T-cell (primary cell): ENCODE data around the gene CCL15. TPM values are rescaled to one million over a fixed set of nuclear protein-coding genes. Genes with fewer than 3 reads are reported as not detected.
A peak's percentile ranks its signal among the peaks of the same experiment; 100 is the strongest.

Experiments used
- ATAC-seq, 4 experiments: fragments of 200-7000 bp in 3 of 4; fragments of 150-1000 bp in 1 of 4; cut with Tn5 transposase; replicated peaks in 1 of 4; 1 replicate in 3 of 4; 2 replicates in 1 of 4; pipeline ENCODE4 v1.10.0; 2021; ENCODE audit warnings: moderate library complexity in 3 of 4, mild to moderate bottlenecking in 2 of 4, moderate number of reproducible peaks in 1 of 4
- CTCF ChIA-PET, 2 donors: fragments of 300-600 bp; sonication (Branson Sonifier 250); formaldehyde crosslinking; loops; one replicate each; lab custom pipeline; 2022; ENCODE audit warnings: antibody characterized with exemption in 2 of 2; lab: Charles Lee
- POLR2A ChIA-PET, 2 donors: fragments of 300-600 bp; sonication (Branson Sonifier 250); formaldehyde crosslinking; loops; one replicate each; lab custom pipeline; 2022; ENCODE audit warnings: antibody characterized with exemption in 2 of 2; lab: Charles Lee
- DNase-seq, 35 experiments: peaks; one replicate each; pipeline versions ENCODE4 v3.0.0 to v3.0.0-alpha.2; 2013 to 2023
- H3K27ac ChIP-seq: one replicate; pipeline ENCODE4 v1.5.1; 2013; ENCODE audit warnings: low read length
- H3K27me3 ChIP-seq, 2 experiments: replicated peaks in 1 of 2; 1 replicate in 1 of 2; 2 replicates in 1 of 2; pipeline versions ENCODE4 v1.6.1 to v1.7.0; 2013; ENCODE audit warnings: low read length in 1 of 2, mixed read lengths in 1 of 2; ENCODE audit not compliant: control insufficient read depth in 2 of 2, insufficient read depth in 2 of 2; ENCODE audit errors: extremely low read depth in 1 of 2
- H3K36me3 ChIP-seq, 2 donors: 1 replicate in 1 of 2; 2 replicates in 1 of 2; pipeline versions ENCODE4 v1.6.1 to v1.7.0; 2013; ENCODE audit warnings: low read length in 1 of 2; ENCODE audit not compliant: control insufficient read depth in 2 of 2, insufficient read depth in 1 of 2; ENCODE audit errors: extremely low read depth in 1 of 2
- H3K4me1 ChIP-seq, 2 experiments: 1 replicate in 1 of 2; 2 replicates in 1 of 2; pipeline versions ENCODE4 v1.6.1 to v1.7.0; 2013; ENCODE audit warnings: low read length in 2 of 2, mixed read lengths in 1 of 2; ENCODE audit not compliant: insufficient read depth in 2 of 2, control insufficient read depth in 1 of 2; ENCODE audit errors: extremely low read depth in 1 of 2
- H3K4me3 ChIP-seq, 2 donors: 1 replicate in 1 of 2; 2 replicates in 1 of 2; pipeline versions ENCODE4 v1.5.1 to v1.7.0; 2013; ENCODE audit warnings: mild to moderate bottlenecking in 2 of 2, low read length in 1 of 2, moderate library complexity in 1 of 2; ENCODE audit not compliant: control insufficient read depth in 1 of 2; ENCODE audit errors: extremely low read depth in 1 of 2
- H3K9me3 ChIP-seq: 2 replicates; pipeline ENCODE4 v1.7.0; 2013
- H3K27ac Mint-ChIP-seq, 2 donors: one replicate each; pipeline ENCODE4 v1.8.0; 2020 to 2021; ENCODE audit warnings: mild to moderate bottlenecking in 2 of 2, mixed read lengths in 2 of 2
- H3K27me3 Mint-ChIP-seq, 2 donors: one replicate each; pipeline ENCODE4 v1.8.0; 2021 to 2022; ENCODE audit warnings: mixed read lengths in 2 of 2
- H3K36me3 Mint-ChIP-seq: one replicate; pipeline ENCODE4 v1.8.0; 2021; ENCODE audit warnings: mixed read lengths
- H3K4me1 Mint-ChIP-seq, 3 donors: one replicate each; pipeline ENCODE4 v1.8.0; 2020 to 2022; ENCODE audit warnings: mixed read lengths in 3 of 3, mild to moderate bottlenecking in 1 of 3
- H3K4me3 Mint-ChIP-seq, 3 donors: one replicate each; pipeline ENCODE4 v1.8.0; 2020 to 2022; ENCODE audit warnings: mild to moderate bottlenecking in 3 of 3, mixed read lengths in 3 of 3, moderate library complexity in 3 of 3
- H3K9me3 Mint-ChIP-seq, 3 donors: one replicate each; pipeline ENCODE4 v1.8.0; 2020 to 2022; ENCODE audit warnings: mixed read lengths in 3 of 3
- WGBS: methylation state at CpG from one replicate; pipeline ENCODE4 v1.1.5; 2013; ENCODE audit warnings: missing lambda C conversion rate; ENCODE audit not compliant: insufficient coverage; 5-methylcytosine and 5-hydroxymethylcytosine counted together
- total RNA-seq, 35 experiments: library from RNA in 6 of 35; stranded (reverse) in 6 of 35; fragments of 120-200 nt in 1 of 35; gene quantifications; one replicate each; pipeline versions ENCODE4 v1.2.1 to v1.2.4 and lab custom pipeline; 2013 to 2026

CCL15 gene
- total RNA-seq, 5 donors from 2014 or later (not counting 1 experiment from before 2014, with no cell fraction given), result not detected

DNA sequence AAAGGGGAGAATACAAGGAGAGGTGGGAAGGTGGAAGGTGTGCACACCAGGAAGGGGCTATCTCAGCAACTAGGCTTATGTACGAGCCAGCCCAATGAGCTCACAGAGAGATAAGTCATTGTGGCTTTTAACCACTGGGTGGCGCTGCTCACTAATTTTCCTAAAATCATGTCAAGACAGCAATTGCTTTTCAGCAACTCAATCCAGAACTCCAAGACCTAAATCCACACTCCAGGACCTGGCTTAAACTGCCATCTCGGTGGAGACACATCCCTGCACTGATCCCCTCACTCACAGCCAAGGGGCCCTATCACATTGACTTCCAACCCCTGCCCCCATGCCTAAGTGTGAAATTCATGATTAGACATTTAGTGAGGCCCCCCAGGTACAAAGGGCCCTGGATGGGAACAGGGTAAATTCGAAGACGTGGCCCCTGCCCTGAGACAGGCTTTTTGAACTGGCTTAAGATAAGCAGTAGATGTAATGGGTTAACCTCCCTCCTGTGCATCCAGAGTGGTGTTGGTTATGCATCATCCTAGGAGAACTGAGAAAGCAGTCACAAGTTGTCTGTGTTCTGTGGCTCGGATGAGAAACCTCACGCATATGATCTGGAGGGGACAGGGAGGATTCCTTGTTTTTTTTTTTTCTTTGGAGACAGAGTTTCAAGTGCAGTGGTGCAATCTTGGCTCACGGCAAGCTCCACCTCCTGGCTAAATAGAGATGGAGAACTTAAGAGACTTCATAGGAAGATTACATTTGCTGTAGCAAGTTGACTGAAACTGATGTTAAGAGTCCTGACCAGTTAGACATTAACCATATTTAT, 31.6 kb downstream of the CCL15 start:
- H3K9me3 Mint-ChIP-seq, result no peaks in the 10 kb centered on the region
- DNase-seq, result peak; percentile 20 to 83 (median 60)
- H3K4me3 ChIP-seq, result no peak overlapping the region
- CTCF ChIA-PET, result interaction anchor here (0.6 to 1.4 kb wide), 16 partner anchors 9 to 520 kb away, joined by 3 to 19 read pairs (median 3); no protein-coding TSS in a partner anchor
- no peaks in the 10 kb centered on the region for H3K27me3 ChIP-seq
- peaks cover 0 to 5% of the 10 kb centered on the region in 2 experiments for H3K4me1 ChIP-seq
- WGBS, result 14% methylated on average over 4 of the region's 8 CpGs
- POLR2A ChIA-PET, result interaction anchor here in 1 of 2 donors (0.6 kb wide), 1 partner anchor 1778 kb away, joined by 4 read pairs; no protein-coding TSS in a partner anchor
- no peaks in the 10 kb centered on the region for H3K27me3 Mint-ChIP-seq
- no peak overlapping the region for H3K27ac Mint-ChIP-seq
- peak in 3 of 4 experiments; percentile 28 to 64 (median 53) for ATAC-seq
- H3K4me3 Mint-ChIP-seq, result no peak overlapping the region
- no peaks in the 10 kb centered on the region for H3K36me3 ChIP-seq
- H3K27ac ChIP-seq, result no peak overlapping the region
- H3K36me3 Mint-ChIP-seq, result no peaks in the 10 kb centered on the region
- no peaks in the 10 kb centered on the region for H3K9me3 ChIP-seq
- peaks cover 0 to 4% (median 2%) of the 10 kb centered on the region in 3 donors for H3K4me1 Mint-ChIP-seq

DNA sequence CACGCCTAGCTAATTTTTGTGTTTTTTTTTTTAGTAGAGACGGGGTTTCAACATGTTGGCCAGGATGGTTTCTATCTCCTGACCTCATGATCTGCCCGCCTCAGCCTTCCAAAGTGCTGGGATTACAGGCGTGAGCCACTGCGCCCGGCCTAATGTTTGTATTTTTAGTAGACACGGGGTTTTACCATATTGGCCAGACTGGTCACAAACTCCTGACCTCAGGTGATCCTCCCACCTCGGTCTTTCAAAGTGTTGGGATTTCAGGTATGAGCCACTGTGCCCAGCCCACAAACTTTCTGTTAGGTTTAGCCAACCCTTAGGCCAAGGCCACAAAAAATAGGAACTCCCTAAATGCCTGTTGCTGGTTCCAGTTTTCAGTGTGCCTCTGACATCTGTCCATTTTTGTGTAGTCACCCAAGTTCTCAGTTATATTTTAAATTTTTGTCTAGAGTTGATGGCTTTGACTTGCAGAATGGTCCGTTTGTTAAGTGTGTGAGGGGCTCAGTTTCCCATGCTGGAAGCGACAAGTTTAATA, 32.8 kb downstream of the CCL15 start:
- H3K27ac ChIP-seq, result no peak overlapping the region
- Mint-ChIP-seq H3K4me1 (peaks cover 0 to 4% (median 2%) of the 10 kb centered on the region in 3 donors), H3K9me3 (no peaks in the 10 kb centered on the region), H3K27ac (no peak overlapping the region), H3K36me3 (no peaks in the 10 kb centered on the region), H3K27me3 (peaks cover 0 to under 1% of the 10 kb centered on the region in 2 donors), H3K4me3 (no peak overlapping the region)
- no peak for DNase-seq
- peaks cover 0 to 5% of the 10 kb centered on the region in 2 experiments for H3K4me1 ChIP-seq
- POLR2A ChIA-PET, result no interaction called here
- no peaks in the 10 kb centered on the region for H3K36me3 ChIP-seq
- ATAC-seq, result no peak
- no peaks in the 10 kb centered on the region for H3K9me3 ChIP-seq
- H3K27me3 ChIP-seq, result no peaks in the 10 kb centered on the region
- no peak overlapping the region for H3K4me3 ChIP-seq
- CTCF ChIA-PET, result interaction anchor here (0.6 to 1.4 kb wide), 2 partner anchors 22 to 104 kb away, joined by 4 to 9 read pairs; no protein-coding TSS in a partner anchor
- WGBS, result 93% methylated on average over 7 of the region's 10 CpGs

DNA sequence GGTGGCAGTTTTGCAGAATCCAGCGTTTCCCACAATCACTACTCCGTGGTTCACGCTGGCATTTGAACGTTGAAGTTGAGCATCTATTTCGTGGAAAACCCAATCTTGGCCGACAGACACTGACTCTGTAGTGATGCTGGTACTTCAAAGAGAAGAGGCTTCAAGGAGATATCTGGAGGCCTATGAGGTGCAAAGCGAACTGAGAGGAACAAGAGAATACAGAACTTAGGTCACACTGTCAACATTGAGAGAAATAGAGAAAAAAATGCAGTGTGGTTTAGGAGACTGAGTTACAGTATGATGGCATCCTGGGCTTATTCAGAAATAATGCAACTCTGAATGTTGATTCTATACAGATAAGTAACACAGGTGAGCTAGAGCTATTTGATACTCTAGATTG, 36.1 kb downstream of the CCL15 start:
- Histone ChIP-seq H3K27ac (no peak overlapping the region), H3K4me3 (no peak overlapping the region), H3K27me3 (peaks cover 0 to 3% of the 10 kb centered on the region in 2 experiments), H3K4me1 (peaks cover 0 to 5% of the 10 kb centered on the region in 2 experiments), H3K36me3 (no peaks in the 10 kb centered on the region), H3K9me3 (no peaks in the 10 kb centered on the region)
- Mint-ChIP-seq H3K36me3 (no peaks in the 10 kb centered on the region), H3K4me1 (peaks cover 0 to 4% (median 2%) of the 10 kb centered on the region in 3 donors), H3K27ac (no peak overlapping the region), H3K9me3 (no peaks in the 10 kb centered on the region), H3K4me3 (no peak overlapping the region), H3K27me3 (peaks cover 8 to 10% of the 10 kb centered on the region in 2 donors)
- CTCF ChIA-PET, result no interaction called here
- WGBS, result 89% methylated on average over 3 of the region's 7 CpGs
- POLR2A ChIA-PET, result no interaction called here
- no peak for DNase-seq
- ATAC-seq, result no peak

DNA sequence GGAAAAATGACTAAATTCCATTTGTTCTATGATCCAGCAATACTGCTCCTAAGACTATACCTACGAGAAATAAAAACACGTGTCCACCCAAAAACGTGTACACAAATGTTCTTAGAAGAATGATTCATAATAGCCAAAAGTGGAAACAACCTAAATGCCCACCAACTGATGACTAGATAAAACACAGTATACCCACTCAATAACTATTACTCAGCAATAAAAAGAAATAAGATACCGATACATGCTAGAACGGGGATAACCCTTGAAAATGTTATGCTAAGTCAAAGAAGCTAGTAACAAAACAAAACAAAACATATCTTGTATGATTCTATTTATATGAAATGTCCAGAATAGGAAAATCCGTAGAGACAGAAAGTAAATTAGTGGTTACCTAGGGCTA, 37.7 kb downstream of the CCL15 start:
- Histone ChIP-seq H3K27me3 (peaks cover 0 to 3% of the 10 kb centered on the region in 2 experiments), H3K4me1 (no peaks in the 10 kb centered on the region), H3K36me3 (no peaks in the 10 kb centered on the region), H3K9me3 (no peaks in the 10 kb centered on the region), H3K4me3 (no peak overlapping the region), H3K27ac (no peak overlapping the region)
- POLR2A ChIA-PET, result interaction anchor here in 1 of 2 donors (0.6 kb wide), 1 partner anchor 11 kb away, joined by 4 read pairs; no protein-coding TSS in a partner anchor
- ATAC-seq, result no peak
- Mint-ChIP-seq H3K36me3 (no peaks in the 10 kb centered on the region), H3K4me1 (no peaks in the 10 kb centered on the region), H3K27ac (no peak overlapping the region), H3K9me3 (no peaks in the 10 kb centered on the region), H3K27me3 (peaks cover 13% of the 10 kb centered on the region in 2 donors), H3K4me3 (no peak overlapping the region)
- CTCF ChIA-PET, result no interaction called here
- WGBS, result 100% methylated on average over 1 of the region's 6 CpGs
- DNase-seq, result no peak

DNA sequence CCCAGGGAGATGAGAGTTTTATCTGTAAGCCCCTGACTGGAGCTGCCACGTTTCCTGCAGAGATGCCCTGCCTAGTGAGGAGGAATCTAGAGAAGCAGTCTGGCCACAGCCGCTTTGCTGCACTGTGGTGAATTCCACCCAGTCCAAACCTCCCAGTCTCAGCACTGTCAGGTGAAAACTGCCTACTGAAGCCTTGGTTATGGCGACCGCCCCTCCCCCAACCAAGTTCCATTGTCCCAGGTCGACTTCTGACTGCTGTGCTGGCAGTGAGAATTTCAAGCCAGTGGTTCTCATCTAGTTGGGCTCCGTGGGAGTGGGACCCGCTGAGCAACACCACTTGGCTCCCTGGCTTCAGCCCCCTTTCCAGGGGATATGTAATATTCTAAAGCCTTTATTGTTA, 47.6 kb downstream of the CCL15 start:
- H3K9me3 ChIP-seq, result no peaks in the 10 kb centered on the region
- H3K36me3 ChIP-seq, result no peaks in the 10 kb centered on the region
- 69% methylated on average over 3 of the region's 7 CpGs for WGBS
- POLR2A ChIA-PET, result no interaction called here
- H3K4me1 Mint-ChIP-seq, result no peaks in the 10 kb centered on the region
- H3K9me3 Mint-ChIP-seq, result no peaks in the 10 kb centered on the region
- no peak overlapping the region for H3K4me3 ChIP-seq
- H3K27ac Mint-ChIP-seq, result no peak overlapping the region
- H3K36me3 Mint-ChIP-seq, result no peaks in the 10 kb centered on the region
- no peak overlapping the region for H3K27ac ChIP-seq
- H3K4me3 Mint-ChIP-seq, result no peak overlapping the region
- H3K27me3 ChIP-seq, result peaks cover 0 to 8% of the 10 kb centered on the region in 2 experiments
- ATAC-seq (no peak), DNase-seq (no peak)
- CTCF ChIA-PET, result no interaction called here
- no peaks in the 10 kb centered on the region for H3K4me1 ChIP-seq
- H3K27me3 Mint-ChIP-seq, result peaks cover 8 to 20% of the 10 kb centered on the region in 2 donors

DNA sequence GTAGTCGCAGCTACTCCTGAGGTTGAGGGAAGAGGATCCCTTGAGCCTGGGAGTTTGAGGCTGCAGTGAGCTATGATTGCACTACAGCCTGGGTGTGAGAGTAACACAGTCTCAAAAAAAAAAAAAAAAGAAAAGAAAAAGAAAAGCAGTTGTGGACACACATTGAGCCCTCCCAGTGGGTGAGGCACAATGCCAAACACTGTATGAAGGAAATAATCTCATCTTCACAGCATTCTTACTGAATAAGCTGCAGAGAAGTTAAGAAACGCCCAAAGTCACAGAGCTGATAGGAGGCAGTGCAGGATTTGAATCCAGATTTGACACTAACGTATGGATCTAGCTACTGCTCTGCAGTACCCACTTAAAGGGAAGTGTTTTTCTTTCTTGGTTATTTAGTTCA, 52.0 kb downstream of the CCL15 start:
- H3K9me3 ChIP-seq, result no peaks in the 10 kb centered on the region
- no peak overlapping the region for H3K4me3 ChIP-seq
- CTCF ChIA-PET, result interaction anchor here in 1 of 2 donors (0.6 kb wide), 1 partner anchor 927 kb away, joined by 3 read pairs; no protein-coding TSS in a partner anchor
- ATAC-seq (no peak), DNase-seq (no peak)
- no peak overlapping the region for H3K27ac ChIP-seq
- H3K36me3 Mint-ChIP-seq, result no peaks in the 10 kb centered on the region
- peaks cover 0 to 2% (median 0%) of the 10 kb centered on the region in 3 donors for H3K4me1 Mint-ChIP-seq
- H3K4me1 ChIP-seq, result peaks cover 0 to 10% of the 10 kb centered on the region in 2 experiments
- no peaks in the 10 kb centered on the region for H3K9me3 Mint-ChIP-seq
- H3K4me3 Mint-ChIP-seq, result no peak overlapping the region
- H3K27me3 Mint-ChIP-seq, result no peaks in the 10 kb centered on the region
- POLR2A ChIA-PET, result no interaction called here
- H3K36me3 ChIP-seq, result no peaks in the 10 kb centered on the region
- peaks cover 0 to 6% of the 10 kb centered on the region in 2 experiments for H3K27me3 ChIP-seq
- H3K27ac Mint-ChIP-seq, result no peak overlapping the region
- 90% methylated on average over 2 of the region's 3 CpGs for WGBS
